Measurements from ENCODE around the gene GDA. TPM values are rescaled to one million over a fixed set of nuclear protein-coding genes. Genes with fewer than 3 reads are reported as not detected.

The GDA gene
- total RNA-seq, 1 experiment from 2014 or later, result 49.4 TPM

GRCh38 chr9:72129271-72130156 is 19.7 kb upstream of the GDA start:
- Histone ChIP-seq H3K4me2 (ENCODE audit: low read length) (no peak overlapping the region), H3K27me3 (ENCODE audit: insufficient read depth, low read length) (no peaks in the 10 kb centered on the region), H3K4me1 (ENCODE audit: control insufficient read depth in 1 of 2, insufficient read depth in 2 of 2, low read length in 2 of 2) (peaks cover 0 to 15% of the 10 kb centered on the region in 2 experiments; a peak in 1 of 4 replicates), H3K79me2 (ENCODE audit: insufficient read depth, low read length) (no peaks in the 10 kb centered on the region), H3K9me3 (ENCODE audit: control insufficient read depth in 1 of 2, insufficient read depth in 1 of 2, low read depth in 1 of 2, low read length in 2 of 2) (no peaks in the 10 kb centered on the region), H3K9me2 (ENCODE audit: insufficient read depth) (no peaks in the 10 kb centered on the region), H4K20me1 (ENCODE audit: insufficient read depth) (no peaks in the 10 kb centered on the region), H3K4me3 (replicated peaks in 1 of 2; ENCODE audit: low read depth in 1 of 2, low read length in 2 of 2) (no peak overlapping the region), H3K36me3 (ENCODE audit: control insufficient read depth in 1 of 2, insufficient read depth in 2 of 2, low read length in 2 of 2) (no peaks in the 10 kb centered on the region), H3K27ac (ENCODE audit: low read depth, low read length) (no peak overlapping the region), H3K9ac (ENCODE audit: low read length) (no peak overlapping the region), H2AFZ (ENCODE audit: low read depth, low read length, poor library complexity, severe bottlenecking) (no peak overlapping the region)
- CTCF ChIA-PET, result no interaction called here
- POLR2A ChIA-PET, result no interaction called here
- intact Hi-C loops (cut with micrococcal nuclease), result no loop called here
- ATAC-seq (no peak), DNase-seq (ENCODE audit: low read depth, low spot score) (no peak)
- TF ChIP-seq ELF1 (IDR thresholded peaks at IDR 0.05; ENCODE audit: borderline replicate concordance, low read depth) (no peak), JUND (IDR thresholded peaks at IDR 0.05) (no peak), SP1 (IDR thresholded peaks at IDR 0.05; ENCODE audit: low read depth) (no peak), ATF3 (IDR thresholded peaks at IDR 0.05) (no peak), SIN3A (IDR thresholded peaks at IDR 0.05; ENCODE audit: low read depth) (no peak), CEBPB (IDR thresholded peaks at IDR 0.05; ENCODE audit: low read depth) (no peak), ZFX (IDR thresholded peaks at IDR 0.05) (no peak), TCF7L2 (IDR thresholded peaks at IDR 0.05; ENCODE audit: borderline replicate concordance, extremely low read depth, insufficient read depth, insufficient read length) (no peak), MAX (IDR thresholded peaks at IDR 0.05) (no peak), RAD21 (IDR thresholded peaks at IDR 0.05; ENCODE audit: low read depth) (no peak), POLR2AphosphoS5 (IDR thresholded peaks at IDR 0.05; ENCODE audit: low read depth, low read length) (no peak), YY1 (IDR thresholded peaks at IDR 0.05; ENCODE audit: extremely low read depth, insufficient replicate concordance, low read depth, low read length) (no peak), POLR2A (IDR thresholded peaks at IDR 0.05; ENCODE audit: borderline replicate concordance, extremely low read depth, insufficient read depth, insufficient read length) (no peak), ZNF274 (IDR thresholded peaks at IDR 0.05; ENCODE audit: low read depth, low read length) (no peak), EGR1 (IDR thresholded peaks at IDR 0.05; ENCODE audit: low read depth) (no peak), REST (IDR thresholded peaks at IDR 0.05; ENCODE audit: low read depth) (no peak), CTCF (IDR thresholded peaks at IDR 0.05 in 2 of 3, conservative IDR thresholded peaks at IDR 0.05 in 1 of 3; ENCODE audit: borderline replicate concordance in 1 of 3, insufficient read depth in 1 of 3, low read depth in 2 of 3, low read length in 2 of 3) (no peak)
- RAD21 ChIA-PET (ENCODE audit: low non-redundant PET in 1 of 2, low total read pairs in 2 of 2, uncharacterized antibody in 2 of 2, unreplicated experiment in 2 of 2), result no interaction called here
- no TSS peak for BruUV-seq (replicated peaks)
